Breast epithelium (tissue), 4 donors: ENCODE results near the gene PWWP2A. TPM values are rescaled to one million over a fixed set of nuclear protein-coding genes. Genes with fewer than 3 reads are reported as not detected.
A peak's percentile ranks its signal among the peaks of the same experiment; 100 is the strongest.
"Not testable (repeated sequence)": the region's sequence is repeated elsewhere in the genome, so short reads cannot be mapped to it uniquely, and the experiment has no call there.

Source experiments
- DNase-seq, 2 donors: peaks; one replicate each; pipeline ENCODE4 v3.0.0-alpha.2; 2019; ENCODE audit warnings: low spot score in 2 of 2
- H3K27ac ChIP-seq, 2 donors: fragments of 200-600 bp; sonication (generic) in 1 of 2; one replicate each; pipeline ENCODE4 v1.5.1; 2016 to 2019; ENCODE audit warnings: mild to moderate bottlenecking in 1 of 2
- H3K27me3 ChIP-seq, 2 donors: fragments of 200-600 bp; sonication (generic) in 1 of 2; one replicate each; pipeline versions ENCODE4 v1.5.1 to v1.6.0; 2017 to 2019; ENCODE audit warnings: control low read depth in 1 of 2, mild to moderate bottlenecking in 1 of 2
- H3K36me3 ChIP-seq: fragments of 200-600 bp; one replicate; pipeline ENCODE4 v1.5.1; 2019
- H3K4me1 ChIP-seq, 2 donors: fragments of 200-600 bp; sonication (generic); one replicate each; pipeline ENCODE4 v1.5.1; 2016 to 2019; ENCODE audit warnings: control low read depth in 1 of 2
- H3K4me3 ChIP-seq, 3 donors: fragments of 200-600 bp; sonication (generic); 1 replicate in 2 of 3; 2 replicates in 1 of 3; pipeline ENCODE4 v1.5.1; 2016 to 2019; ENCODE audit warnings: mild to moderate bottlenecking in 3 of 3, moderate library complexity in 2 of 3
- H3K9me3 ChIP-seq, 2 donors: fragments of 200-600 bp; sonication (generic) in 1 of 2; one replicate each; pipeline ENCODE4 v1.5.1; 2016 to 2019; ENCODE audit warnings: control low read depth in 1 of 2
- POLR2A ChIP-seq: fragments of 450-650 bp; IDR thresholded peaks from one replicate; pipeline ENCODE4 v1.6.1; 2016; ENCODE audit warnings: antibody characterized with exemption, mild to moderate bottlenecking, moderate library complexity
- POLR2AphosphoS5 ChIP-seq, 3 donors: sonication (generic); formaldehyde crosslinking; IDR thresholded peaks; one replicate each; pipeline ENCODE4 v1.6.1; 2017; ENCODE audit warnings: antibody characterized with exemption in 3 of 3
- intact Hi-C: fragments of 100-400 bp; cut with DNase I; formaldehyde crosslinking; loops from one replicate; pipeline ENCODE4 v1.15.1; 2023; ENCODE audit warnings: low total_unique reads
- total RNA-seq, 3 donors: library from RNA; depleted of rRNA; stranded (reverse); fragments of >200 nt; gene quantifications; one replicate each; pipeline ENCODE4 v1.1.0, GENCODE V29; 2016
- TF ChIP-seq, protein P1 (sequence below), 3 donors: fragments of 450-650 bp; IDR thresholded peaks; one replicate each; pipeline ENCODE4 v1.5.1; 2016 to 2017; ENCODE audit warnings: antibody characterized with exemption in 3 of 3, mild to moderate bottlenecking in 3 of 3, moderate library complexity in 3 of 3

PWWP2A gene
- total RNA-seq, 3 donors from 2014 or later, result 29.8 to 45.8 (median 39.3) TPM

GRCh38 chr5:160165137-160166068 lies 46.2 kb upstream of the PWWP2A start:
- DNase-seq, result peak; percentile 87 to 88
- Histone ChIP-seq H3K36me3 (no peaks in the 10 kb centered on the region), H3K4me3 (peak overlapping the region in 1 of 3 donors; percentile 51), H3K4me1 (peaks cover 3 to 13% of the 10 kb centered on the region in 2 donors), H3K27ac (peak overlapping the region; percentile 83 to 96), H3K27me3 (no peaks in the 10 kb centered on the region), H3K9me3 (no peaks in the 10 kb centered on the region)
- TF ChIP-seq POLR2AphosphoS5 (IDR thresholded peaks at IDR 0.05) (peak in 1 of 3 donors; percentile 54), POLR2A (no peak)
- TF ChIP-seq, protein P1, sequence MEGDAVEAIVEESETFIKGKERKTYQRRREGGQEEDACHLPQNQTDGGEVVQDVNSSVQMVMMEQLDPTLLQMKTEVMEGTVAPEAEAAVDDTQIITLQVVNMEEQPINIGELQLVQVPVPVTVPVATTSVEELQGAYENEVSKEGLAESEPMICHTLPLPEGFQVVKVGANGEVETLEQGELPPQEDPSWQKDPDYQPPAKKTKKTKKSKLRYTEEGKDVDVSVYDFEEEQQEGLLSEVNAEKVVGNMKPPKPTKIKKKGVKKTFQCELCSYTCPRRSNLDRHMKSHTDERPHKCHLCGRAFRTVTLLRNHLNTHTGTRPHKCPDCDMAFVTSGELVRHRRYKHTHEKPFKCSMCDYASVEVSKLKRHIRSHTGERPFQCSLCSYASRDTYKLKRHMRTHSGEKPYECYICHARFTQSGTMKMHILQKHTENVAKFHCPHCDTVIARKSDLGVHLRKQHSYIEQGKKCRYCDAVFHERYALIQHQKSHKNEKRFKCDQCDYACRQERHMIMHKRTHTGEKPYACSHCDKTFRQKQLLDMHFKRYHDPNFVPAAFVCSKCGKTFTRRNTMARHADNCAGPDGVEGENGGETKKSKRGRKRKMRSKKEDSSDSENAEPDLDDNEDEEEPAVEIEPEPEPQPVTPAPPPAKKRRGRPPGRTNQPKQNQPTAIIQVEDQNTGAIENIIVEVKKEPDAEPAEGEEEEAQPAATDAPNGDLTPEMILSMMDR (IDR thresholded peaks at IDR 0.05), result no peak
- intact Hi-C loops, result loop anchor here (10.0 kb wide), 1 partner anchor 51 kb away; the partner anchor contains the start of gene PWWP2A

DNA sequence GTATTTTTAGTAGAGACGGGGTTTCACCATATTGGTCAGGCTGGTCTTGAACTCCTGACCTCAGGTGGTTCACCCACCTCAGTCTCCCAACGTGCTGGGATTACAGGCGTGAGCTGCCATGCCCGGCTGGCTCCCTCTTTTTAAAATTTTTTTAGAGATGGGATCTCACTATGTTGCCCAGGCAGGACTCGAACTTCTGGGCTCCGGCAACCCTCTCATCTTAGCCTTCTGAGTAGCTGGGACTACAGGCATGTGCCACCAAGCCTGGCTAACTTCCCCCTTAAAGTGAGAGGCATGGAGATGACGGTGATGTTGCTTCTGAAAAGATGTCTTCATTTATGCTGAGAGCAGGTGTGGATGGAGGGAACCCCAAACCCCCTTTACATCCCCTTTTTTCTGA lies 43.7 kb upstream of the PWWP2A start:
- intact Hi-C loops, result loop anchor here (10.0 kb wide), 1 partner anchor 48 kb away; the partner anchor contains the start of gene PWWP2A
- no peak for TF ChIP-seq POLR2A
- TF ChIP-seq POLR2AphosphoS5 (IDR thresholded peaks at IDR 0.05), result no peak
- TF ChIP-seq, protein P1 (IDR thresholded peaks at IDR 0.05), result no peak

DNA sequence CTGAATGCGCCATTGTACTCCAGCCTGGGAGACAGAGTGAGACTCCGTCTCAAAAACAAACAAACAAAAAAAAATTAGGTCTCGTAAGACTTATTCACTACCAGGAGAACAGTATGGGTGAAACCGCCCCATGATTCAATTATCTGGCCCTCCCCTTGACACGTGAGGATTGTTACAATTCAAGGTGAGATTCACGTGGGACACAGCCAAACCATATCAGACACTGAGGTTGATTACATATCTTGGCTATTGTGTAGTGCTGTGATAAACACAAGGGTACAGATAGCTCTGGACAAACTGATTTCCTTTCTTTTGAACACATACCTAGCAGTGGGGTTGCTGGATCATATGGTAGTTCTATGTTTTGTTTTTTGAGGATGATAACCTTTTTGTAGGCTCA lies 42.4 kb upstream of the PWWP2A start:
- no peak for TF ChIP-seq POLR2A
- TF ChIP-seq, protein P1 (IDR thresholded peaks at IDR 0.05), result no peak
- TF ChIP-seq POLR2AphosphoS5 (IDR thresholded peaks at IDR 0.05), result no peak
- Histone ChIP-seq H3K27me3 (no peaks in the 10 kb centered on the region), H3K9me3 (no peaks in the 10 kb centered on the region), H3K4me1 (peaks cover 3 to 13% of the 10 kb centered on the region in 2 donors), H3K27ac (no peak overlapping the region), H3K4me3 (no peak overlapping the region), H3K36me3 (no peaks in the 10 kb centered on the region)
- no peak for DNase-seq
- intact Hi-C loops, result loop anchor here (10.0 kb wide), 1 partner anchor 47 kb away; the partner anchor contains the start of gene PWWP2A

More for the DNA sequence above, 43.7 kb upstream of the PWWP2A start:
- H3K4me1 ChIP-seq, result peaks cover 3 to 13% of the 10 kb centered on the region in 2 donors
- no peaks in the 10 kb centered on the region for H3K36me3 ChIP-seq
- no peaks in the 10 kb centered on the region for H3K9me3 ChIP-seq
- H3K4me3 ChIP-seq, result no peak overlapping the region
- no peaks in the 10 kb centered on the region for H3K27me3 ChIP-seq
- no peak for DNase-seq
- no peak overlapping the region for H3K27ac ChIP-seq

GRCh38 chr5:160160875-160161274 lies 41.6 kb upstream of the PWWP2A start:
- H3K36me3 ChIP-seq, DNase-seq, H3K4me3 ChIP-seq, H3K27me3 ChIP-seq, H3K27ac ChIP-seq, H3K9me3 ChIP-seq: not testable (repeated sequence)
- H3K4me1 ChIP-seq, result peaks cover 3 to 13% of the 10 kb centered on the region in 2 donors
- intact Hi-C loops, result loop anchor here (10.0 kb wide), 1 partner anchor 46 kb away; the partner anchor contains the start of gene PWWP2A

DNA sequence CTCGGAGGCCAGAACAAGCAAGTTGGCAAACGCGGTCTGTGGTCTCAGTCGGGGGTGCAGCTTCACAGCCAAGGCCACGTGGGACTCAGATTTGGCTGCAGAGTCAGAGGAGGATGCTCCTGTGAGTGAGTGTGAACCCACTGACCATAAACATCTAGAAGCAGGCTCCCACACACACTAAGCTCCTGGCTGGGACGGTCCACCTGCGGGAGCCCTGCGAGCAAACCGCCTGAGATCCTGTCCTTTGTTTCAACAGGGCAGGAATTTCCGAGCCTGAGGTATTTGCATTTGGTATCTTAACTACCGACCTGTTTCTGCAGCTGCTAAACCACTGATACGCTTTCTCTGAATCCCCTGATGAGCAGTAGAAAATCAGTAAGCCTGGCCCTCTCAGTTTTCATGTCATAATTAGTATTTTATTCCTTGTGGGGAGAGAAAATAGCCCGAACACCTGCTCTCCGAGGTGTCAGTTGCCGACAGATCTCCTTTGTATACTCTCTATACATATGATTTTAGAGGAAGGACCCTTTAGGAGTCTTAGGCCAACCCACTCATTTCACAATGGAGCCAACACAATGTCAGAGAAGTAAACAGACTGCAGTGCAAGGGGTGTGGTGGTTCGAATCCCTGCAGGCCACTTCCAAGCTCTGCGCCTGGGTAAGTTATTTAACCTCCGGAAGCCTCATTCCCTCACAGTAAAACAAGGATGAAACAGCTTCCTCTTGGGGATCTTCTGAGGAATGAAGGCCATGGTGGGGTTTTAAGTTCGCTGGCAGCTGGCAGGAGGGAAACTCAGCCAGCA lies 40.9 kb upstream of the PWWP2A start:
- no peaks in the 10 kb centered on the region for H3K9me3 ChIP-seq
- H3K4me1 ChIP-seq, result peaks cover 3 to 7% of the 10 kb centered on the region in 2 donors
- H3K27ac ChIP-seq, result no peak overlapping the region
- no peaks in the 10 kb centered on the region for H3K36me3 ChIP-seq
- intact Hi-C loops, result loop anchor here (10.0 kb wide), 1 partner anchor 45 kb away; the partner anchor contains the start of gene PWWP2A
- no peak overlapping the region for H3K4me3 ChIP-seq
- no peak for DNase-seq
- TF ChIP-seq, protein P1 (IDR thresholded peaks at IDR 0.05), result no peak
- TF ChIP-seq POLR2A (no peak), POLR2AphosphoS5 (IDR thresholded peaks at IDR 0.05) (no peak)
- H3K27me3 ChIP-seq, result no peaks in the 10 kb centered on the region
